Neural cell (in vitro differentiated cells): ENCODE data around the gene RAP1B. TPM values are rescaled to one million over a fixed set of nuclear protein-coding genes. Genes with fewer than 3 reads are reported as not detected.

ENCODE experiments used
- H2AFZ ChIP-seq: fragments of 200-600, 300-800 bp; sonication (generic), shearing (Covaris generic); 2 replicates; pipeline ENCODE4 v1.6.0; 2014; ENCODE audit warnings: low read depth, mild to moderate bottlenecking, antibody characterized with exemption, low read length, moderate library complexity
- H3F3A ChIP-seq: fragments of 200-600 bp; shearing (Covaris generic); 2 replicates; pipeline ENCODE4 v1.6.1; 2016; ENCODE audit warnings: mild to moderate bottlenecking, moderate library complexity, mixed read lengths, antibody characterized with exemption, low read length; ENCODE audit not compliant: insufficient read depth, poor library complexity, severe bottlenecking
- H3K27ac ChIP-seq: fragments of 200-600, 300-800 bp; sonication (generic), shearing (Covaris generic); 2 replicates; pipeline ENCODE4 v1.5.1; 2014; ENCODE audit warnings: mild to moderate bottlenecking, low read length, moderate library complexity
- H3K27me3 ChIP-seq: fragments of 300-800, 200-600 bp; sonication (generic), shearing (Covaris generic); 2 replicates; pipeline ENCODE4 v1.6.0; 2014; ENCODE audit warnings: mild to moderate bottlenecking, low read depth, low read length, moderate library complexity; ENCODE audit not compliant: insufficient read depth
- H3K36me3 ChIP-seq: fragments of 300-800, 200-600 bp; sonication (generic), shearing (Covaris generic); 2 replicates; pipeline ENCODE4 v1.5.1; 2014; ENCODE audit warnings: mild to moderate bottlenecking, antibody characterized with exemption, low read length, moderate library complexity; ENCODE audit not compliant: insufficient read depth
- H3K4me2 ChIP-seq: fragments of 300-800, 200-600 bp; sonication (generic), shearing (Covaris generic); 2 replicates; pipeline ENCODE4 v1.6.0; 2014; ENCODE audit warnings: mild to moderate bottlenecking, low read length
- H3K4me3 ChIP-seq: fragments of 300-800, 200-600 bp; sonication (generic), shearing (Covaris generic); 2 replicates; pipeline ENCODE4 v1.5.1; 2014; ENCODE audit warnings: mild to moderate bottlenecking, low read length, moderate library complexity
- H3K79me2 ChIP-seq: fragments of 200-600 bp; shearing (Covaris generic); replicated peaks from 2 replicates; pipeline ENCODE4 v1.6.0; 2014; ENCODE audit warnings: mild to moderate bottlenecking, low read length, moderate library complexity; ENCODE audit not compliant: insufficient read depth
- H3K9ac ChIP-seq: fragments of 300-800, 200-600 bp; sonication (generic), shearing (Covaris generic); 2 replicates; pipeline ENCODE4 v1.6.1; 2016; ENCODE audit warnings: mild to moderate bottlenecking, low read length, mixed read lengths
- H3K9me2 ChIP-seq: fragments of 200-600 bp; shearing (Covaris generic); 2 replicates; pipeline ENCODE4 v1.6.1; 2016; ENCODE audit warnings: mild to moderate bottlenecking, low read length, mixed read lengths; ENCODE audit not compliant: insufficient read depth
- H3K9me3 ChIP-seq: fragments of 200-600, 300-800 bp; sonication (generic), shearing (Covaris generic); 2 replicates; pipeline ENCODE4 v1.6.1; 2016; ENCODE audit warnings: mild to moderate bottlenecking, mixed run types, low read length, moderate library complexity, mixed read lengths
- H4K20me1 ChIP-seq: fragments of 200-600 bp; shearing (Covaris generic); 2 replicates; pipeline ENCODE4 v1.6.1; 2016; ENCODE audit warnings: mild to moderate bottlenecking, mixed run types; ENCODE audit not compliant: insufficient read depth
- CTCF ChIP-seq: fragments of 450-650 bp; IDR thresholded peaks from 2 replicates; pipeline ENCODE4 v1.5.1; 2014; ENCODE audit warnings: antibody characterized with exemption, mild to moderate bottlenecking, moderate library complexity; ENCODE audit not compliant: poor library complexity, severe bottlenecking
- EP300 ChIP-seq: fragments of 450-650 bp; conservative IDR thresholded peaks from 2 replicates; pipeline ENCODE4 v1.6.1; 2014; ENCODE audit warnings: antibody characterized with exemption, mild to moderate bottlenecking, moderate library complexity; ENCODE audit not compliant: poor library complexity, severe bottlenecking
- EZH2 ChIP-seq: fragments of 200-600, 300-800 bp; shearing (Covaris generic), sonication (generic); IDR thresholded peaks from 2 replicates; pipeline ENCODE4 v1.6.1; 2014; ENCODE audit warnings: antibody characterized with exemption, low read length, borderline replicate concordance, mild to moderate bottlenecking; ENCODE audit not compliant: insufficient read depth, poor library complexity, severe bottlenecking
- POLR2AphosphoS5 ChIP-seq: IDR thresholded peaks from 2 replicates; pipeline ENCODE4 v1.6.1; 2012
- SMC3 ChIP-seq: fragments of 450-650 bp; conservative IDR thresholded peaks from 2 replicates; pipeline ENCODE4 v1.6.1; 2014; ENCODE audit warnings: antibody characterized with exemption, mild to moderate bottlenecking, moderate library complexity; ENCODE audit not compliant: poor library complexity
- polyA plus RNA-seq: library from polyadenylated mRNA; depleted of rRNA; stranded (reverse); fragments of >200 nt; gene quantifications from 2 replicates; pipeline ENCODE4 v1.2.3, GENCODE V29; 2014
- TF ChIP-seq, protein P1 (sequence below): IDR thresholded peaks from 2 replicates; pipeline ENCODE4 v1.6.1; 2012; ENCODE audit warnings: borderline replicate concordance

Gene RAP1B
- polyA plus RNA-seq, 1 donor from 2014 or later: 209 TPM

DNA sequence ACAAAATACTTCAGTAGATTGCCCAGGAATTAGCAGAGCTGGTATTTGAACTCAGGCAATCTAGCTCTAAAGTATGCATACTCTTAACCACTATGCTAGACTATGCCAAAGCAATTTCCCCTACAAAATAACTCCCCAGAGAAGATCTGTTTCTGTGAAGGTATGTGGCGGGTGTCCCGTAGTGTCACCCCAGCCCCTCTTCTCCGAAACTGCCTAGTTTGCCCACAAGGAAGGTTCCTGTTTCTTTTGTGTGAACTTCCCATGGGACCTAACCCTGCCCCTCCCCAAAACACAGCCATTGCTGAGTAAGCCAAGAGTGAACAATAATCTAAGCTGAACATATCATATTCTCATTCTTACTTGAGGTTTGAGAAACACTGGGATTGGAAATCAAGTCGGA is 15.5 kb upstream of the RAP1B start:
- TF ChIP-seq, protein P1, sequence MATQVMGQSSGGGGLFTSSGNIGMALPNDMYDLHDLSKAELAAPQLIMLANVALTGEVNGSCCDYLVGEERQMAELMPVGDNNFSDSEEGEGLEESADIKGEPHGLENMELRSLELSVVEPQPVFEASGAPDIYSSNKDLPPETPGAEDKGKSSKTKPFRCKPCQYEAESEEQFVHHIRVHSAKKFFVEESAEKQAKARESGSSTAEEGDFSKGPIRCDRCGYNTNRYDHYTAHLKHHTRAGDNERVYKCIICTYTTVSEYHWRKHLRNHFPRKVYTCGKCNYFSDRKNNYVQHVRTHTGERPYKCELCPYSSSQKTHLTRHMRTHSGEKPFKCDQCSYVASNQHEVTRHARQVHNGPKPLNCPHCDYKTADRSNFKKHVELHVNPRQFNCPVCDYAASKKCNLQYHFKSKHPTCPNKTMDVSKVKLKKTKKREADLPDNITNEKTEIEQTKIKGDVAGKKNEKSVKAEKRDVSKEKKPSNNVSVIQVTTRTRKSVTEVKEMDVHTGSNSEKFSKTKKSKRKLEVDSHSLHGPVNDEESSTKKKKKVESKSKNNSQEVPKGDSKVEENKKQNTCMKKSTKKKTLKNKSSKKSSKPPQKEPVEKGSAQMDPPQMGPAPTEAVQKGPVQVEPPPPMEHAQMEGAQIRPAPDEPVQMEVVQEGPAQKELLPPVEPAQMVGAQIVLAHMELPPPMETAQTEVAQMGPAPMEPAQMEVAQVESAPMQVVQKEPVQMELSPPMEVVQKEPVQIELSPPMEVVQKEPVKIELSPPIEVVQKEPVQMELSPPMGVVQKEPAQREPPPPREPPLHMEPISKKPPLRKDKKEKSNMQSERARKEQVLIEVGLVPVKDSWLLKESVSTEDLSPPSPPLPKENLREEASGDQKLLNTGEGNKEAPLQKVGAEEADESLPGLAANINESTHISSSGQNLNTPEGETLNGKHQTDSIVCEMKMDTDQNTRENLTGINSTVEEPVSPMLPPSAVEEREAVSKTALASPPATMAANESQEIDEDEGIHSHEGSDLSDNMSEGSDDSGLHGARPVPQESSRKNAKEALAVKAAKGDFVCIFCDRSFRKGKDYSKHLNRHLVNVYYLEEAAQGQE: no peak
- no peak for TF ChIP-seq POLR2AphosphoS5
- TF ChIP-seq SMC3: no peak
- TF ChIP-seq CTCF: no peak
- H3K79me2 ChIP-seq: no peaks in the 10 kb centered on the region
- no peaks in the 10 kb centered on the region for H4K20me1 ChIP-seq
- no peak overlapping the region for H3K9ac ChIP-seq
- H3K9me2 ChIP-seq: no peaks in the 10 kb centered on the region
- H3K36me3 ChIP-seq: no peaks in the 10 kb centered on the region
- H3K27ac ChIP-seq: no peak overlapping the region
- H3K4me2 ChIP-seq: no peak overlapping the region
- no peak overlapping the region for H2AFZ ChIP-seq
- no peaks in the 10 kb centered on the region for H3K9me3 ChIP-seq
- H3F3A ChIP-seq: no peaks in the 10 kb centered on the region
- no peak overlapping the region for H3K4me3 ChIP-seq
- H3K27me3 ChIP-seq: no peaks in the 10 kb centered on the region

- H2AFZ ChIP-seq: no peak overlapping the region
- no peaks in the 10 kb centered on the region for H3K9me3 ChIP-seq
- no peaks in the 10 kb centered on the region for H3F3A ChIP-seq
- H3K79me2 ChIP-seq: no peaks in the 10 kb centered on the region
- H3K27me3 ChIP-seq: no peaks in the 10 kb centered on the region
- no peak overlapping the region for H3K4me2 ChIP-seq
- H3K36me3 ChIP-seq: no peaks in the 10 kb centered on the region
- no peaks in the 10 kb centered on the region for H3K9me2 ChIP-seq
- no peak overlapping the region for H3K9ac ChIP-seq
- TF ChIP-seq, protein P1: no peak
- TF ChIP-seq EP300 (no peak), EZH2 (no peak)
- H4K20me1 ChIP-seq: no peaks in the 10 kb centered on the region
- no peak overlapping the region for H3K4me3 ChIP-seq
- H3K27ac ChIP-seq: no peak overlapping the region
These were observed 8.9 kb upstream of the RAP1B start for GRCh38 chr12:68601767-68602166.
